Kidney (tissue), 14 donors: ENCODE measurements around the gene GPX1. TPM values are rescaled to one million over a fixed set of nuclear protein-coding genes. Genes with fewer than 3 reads are reported as not detected.
A peak's percentile ranks its signal among the peaks of the same experiment; 100 is the strongest.

Experiments used
- DNase-seq, 5 donors: peaks; one replicate each; pipeline ENCODE4 v3.0.0-alpha.2; 2013 to 2020
- FAIRE-seq: peaks from 2 replicates; lab custom pipeline; 2012; peaks lifted over from hg19 to GRCh38; lab: Jason Lieb, UNC
- H3K27ac ChIP-seq, 2 donors: one replicate each; pipeline ENCODE4 v1.7.0; 2013; ENCODE audit warnings: low read depth in 2 of 2, low read length in 2 of 2, inconsistent platforms in 1 of 2
- H3K27me3 ChIP-seq: one replicate; pipeline ENCODE4 v1.7.1; 2013; ENCODE audit warnings: low read length, inconsistent platforms; ENCODE audit not compliant: control insufficient read depth, insufficient read depth
- H3K36me3 ChIP-seq, 3 donors: one replicate each; pipeline versions ENCODE4 v1.7.0 to v1.7.1; 2013; ENCODE audit warnings: low read length in 3 of 3, control low read depth in 1 of 3, inconsistent platforms in 1 of 3; ENCODE audit not compliant: insufficient read depth in 3 of 3, control insufficient read depth in 2 of 3
- H3K4me1 ChIP-seq, 3 donors: one replicate each; pipeline versions ENCODE4 v1.7.0 to v1.7.1; 2013; ENCODE audit warnings: low read length in 3 of 3, inconsistent platforms in 1 of 3, low read depth in 1 of 3; ENCODE audit not compliant: control insufficient read depth in 2 of 3, insufficient read depth in 2 of 3
- H3K4me3 ChIP-seq, 3 donors: one replicate each; pipeline versions ENCODE4 v1.7.0 to v1.8.1; 2013; ENCODE audit warnings: low read length in 3 of 3, control low read depth in 1 of 3, inconsistent platforms in 1 of 3
- H3K9ac ChIP-seq, 3 donors: one replicate each; pipeline versions ENCODE4 v1.7.0 to v1.7.1; 2013; ENCODE audit warnings: low read length in 3 of 3, control low read depth in 1 of 3, inconsistent platforms in 1 of 3
- H3K9me3 ChIP-seq, 3 donors: one replicate each; pipeline versions ENCODE4 v1.7.0 to v1.7.1; 2013; ENCODE audit warnings: low read length in 3 of 3, control low read depth in 1 of 3, inconsistent platforms in 1 of 3; ENCODE audit not compliant: control insufficient read depth in 2 of 3, insufficient read depth in 1 of 3
- intact Hi-C: fragments of 100-400 bp; cut with DNase I; formaldehyde crosslinking; loops from one replicate; pipeline ENCODE4 v1.11.1; 2022
- polyA plus RNA-seq: library from polyadenylated mRNA; stranded (reverse); fragments of 350-450 nt; fragmentation: Illumina TruSeq; extraction: RNeasy Lipid Tissue Mini Kit (QIAGEN cat#74804); gene quantifications from one replicate; pipeline ENCODE4 v1.2.3, GENCODE V29; 2014; ENCODE audit warnings: low read depth, low replicate concordance; ENCODE audit not compliant: insufficient read depth
- total RNA-seq: library from RNA; stranded (reverse); fragmentation: NEBNext Ultra II Directional; extraction: Animal tissue kit (Norgen Biotek cat#: 25700); gene quantifications from one replicate; pipeline ENCODE4 v1.2.1, GENCODE V29; 2021
- TF ChIP-seq, protein P1 (sequence below): IDR thresholded peaks from 3 replicates; pipeline ENCODE4 v1.5.1; 2012; ENCODE audit warnings: mild to moderate bottlenecking, moderate library complexity, borderline replicate concordance; ENCODE audit not compliant: insufficient read depth; ENCODE audit errors: extremely low read depth
- donor health status: control.
- donor health status: control.
- donor health status: control.
- donor health status: control.
- donor health status: control.
- donor health status: DM: yes; HTN: yes; CAD: no.
- donor health status: Normal renal cell carcinoma (clear cell type).

The GPX1 gene
- total and polyA plus RNA-seq, 2 donors from 2014 or later = 375 to 454 TPM

DNA sequence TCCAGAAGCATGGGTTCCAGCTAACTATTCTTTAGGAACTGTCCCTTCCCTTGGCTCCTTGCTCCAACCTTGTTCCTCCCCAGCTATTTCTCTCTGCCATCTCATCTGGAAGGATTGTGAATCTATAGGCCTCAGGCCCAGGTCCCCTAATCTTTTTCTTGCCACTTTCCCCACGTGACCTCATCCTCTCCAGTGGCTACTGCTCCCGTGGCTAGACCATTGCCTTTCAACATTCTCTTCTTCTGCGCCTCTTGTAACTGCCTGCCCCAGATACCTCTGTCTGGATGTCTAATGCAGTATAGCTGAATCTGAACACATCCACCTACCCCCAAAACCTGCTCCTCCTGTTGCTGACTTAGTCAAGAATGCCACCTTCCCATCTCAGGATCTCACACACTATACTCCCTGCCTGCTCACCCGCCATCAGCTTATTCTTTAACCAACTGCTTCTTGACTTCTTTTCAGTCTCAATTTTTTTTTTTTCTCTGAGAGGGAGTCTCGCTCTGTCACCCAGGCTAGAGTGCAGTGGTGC is 5.2 kb downstream of the GPX1 start:
- TF ChIP-seq, protein P1, sequence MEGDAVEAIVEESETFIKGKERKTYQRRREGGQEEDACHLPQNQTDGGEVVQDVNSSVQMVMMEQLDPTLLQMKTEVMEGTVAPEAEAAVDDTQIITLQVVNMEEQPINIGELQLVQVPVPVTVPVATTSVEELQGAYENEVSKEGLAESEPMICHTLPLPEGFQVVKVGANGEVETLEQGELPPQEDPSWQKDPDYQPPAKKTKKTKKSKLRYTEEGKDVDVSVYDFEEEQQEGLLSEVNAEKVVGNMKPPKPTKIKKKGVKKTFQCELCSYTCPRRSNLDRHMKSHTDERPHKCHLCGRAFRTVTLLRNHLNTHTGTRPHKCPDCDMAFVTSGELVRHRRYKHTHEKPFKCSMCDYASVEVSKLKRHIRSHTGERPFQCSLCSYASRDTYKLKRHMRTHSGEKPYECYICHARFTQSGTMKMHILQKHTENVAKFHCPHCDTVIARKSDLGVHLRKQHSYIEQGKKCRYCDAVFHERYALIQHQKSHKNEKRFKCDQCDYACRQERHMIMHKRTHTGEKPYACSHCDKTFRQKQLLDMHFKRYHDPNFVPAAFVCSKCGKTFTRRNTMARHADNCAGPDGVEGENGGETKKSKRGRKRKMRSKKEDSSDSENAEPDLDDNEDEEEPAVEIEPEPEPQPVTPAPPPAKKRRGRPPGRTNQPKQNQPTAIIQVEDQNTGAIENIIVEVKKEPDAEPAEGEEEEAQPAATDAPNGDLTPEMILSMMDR = no peak
- Histone ChIP-seq H3K27ac (peak overlapping the region in 1 of 2 donors; percentile 28), H3K4me1 (peaks cover 3 to 17% (median 14%) of the 10 kb centered on the region in 3 donors), H3K9me3 (no peaks in the 10 kb centered on the region), H3K4me3 (no peak overlapping the region), H3K9ac (no peak overlapping the region), H3K36me3 (peaks cover 0 to 5% (median 0%) of the 10 kb centered on the region in 3 donors), H3K27me3 (no peaks in the 10 kb centered on the region)
- no peak for DNase-seq
- intact Hi-C loops = no loop called here
- no peak for FAIRE-seq

DNA sequence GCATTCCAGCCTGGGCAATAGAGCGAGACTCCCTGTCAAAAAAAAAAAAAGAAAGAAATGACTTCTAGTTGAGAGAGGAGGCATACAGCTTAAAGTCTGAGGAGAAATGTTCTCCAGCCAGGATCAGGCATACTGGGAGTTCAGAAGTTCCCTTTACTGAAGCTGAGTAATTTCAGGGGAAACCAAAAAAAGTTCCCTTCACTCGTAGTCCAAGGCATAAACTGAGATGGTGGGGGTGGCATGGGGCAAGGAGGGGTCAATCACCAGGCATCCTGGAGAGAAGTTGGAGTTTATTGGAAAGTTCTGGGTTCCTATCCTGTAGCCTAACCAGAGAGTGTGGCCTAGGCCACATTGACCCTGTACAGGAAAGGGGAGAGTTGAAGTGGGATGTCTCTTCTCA is 5.9 kb downstream of the GPX1 start:
- Histone ChIP-seq H3K4me3 (no peak overlapping the region), H3K4me1 (peaks cover 3 to 17% (median 14%) of the 10 kb centered on the region in 3 donors), H3K9ac (peak overlapping the region in 1 of 3 donors; percentile 17), H3K27ac (peak overlapping the region; percentile 2 to 40), H3K36me3 (peaks cover 0 to 5% (median 0%) of the 10 kb centered on the region in 3 donors), H3K27me3 (no peaks in the 10 kb centered on the region), H3K9me3 (no peaks in the 10 kb centered on the region)
- TF ChIP-seq, protein P1 = no peak
- intact Hi-C loops = no loop called here
- DNase-seq = peak in 1 of 5 donors; percentile 9
- no peak for FAIRE-seq

DNA sequence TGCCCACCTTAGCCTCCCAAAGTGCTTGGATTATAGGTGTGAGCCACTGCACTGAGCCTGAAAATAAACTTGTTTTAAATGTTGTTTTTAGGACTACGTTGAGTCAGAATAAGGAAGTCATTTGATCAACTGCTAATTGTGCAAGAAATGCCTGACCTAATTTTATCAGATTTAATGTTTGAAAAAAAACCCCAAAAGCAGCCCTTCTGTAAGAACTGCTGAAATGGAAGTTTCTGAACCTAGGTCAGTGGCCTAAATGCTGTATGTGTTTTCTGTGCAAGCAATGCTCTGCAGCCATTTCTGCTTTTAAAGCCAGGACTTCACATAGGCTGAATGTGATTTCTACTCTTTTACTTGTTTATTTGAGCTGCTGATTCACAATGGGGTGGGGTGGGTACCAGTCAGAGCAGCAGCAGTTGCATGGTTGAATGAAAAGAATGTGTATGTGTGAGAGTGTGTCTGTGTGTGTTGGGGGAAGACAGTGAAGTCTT is 6.6 kb downstream of the GPX1 start:
- no peaks in the 10 kb centered on the region for H3K27me3 ChIP-seq
- TF ChIP-seq, protein P1 = no peak
- intact Hi-C loops = no loop called here
- DNase-seq (peak in 3 of 5 donors; percentile 26 to 52 (median 45)), FAIRE-seq (no peak)
- H3K9ac ChIP-seq = peak overlapping the region in 1 of 3 donors; percentile 19
- H3K4me1 ChIP-seq = peaks cover 3 to 16% (median 14%) of the 10 kb centered on the region in 3 donors
- H3K27ac ChIP-seq = peak overlapping the region in 1 of 2 donors; percentile 43
- H3K9me3 ChIP-seq = no peaks in the 10 kb centered on the region
- no peak overlapping the region for H3K4me3 ChIP-seq
- H3K36me3 ChIP-seq = peaks cover 0 to 5% (median 0%) of the 10 kb centered on the region in 3 donors
